GM12878 (cell line): Measurements from ENCODE around the gene LSMEM2. TPM values are rescaled to one million over a fixed set of nuclear protein-coding genes. Genes with fewer than 3 reads are reported as not detected.

Experiments used
- ATAC-seq: fragments of 200-7000 bp; cut with Tn5 transposase; 3 replicates; pipeline ENCODE4 v1.9.1; 2020; ENCODE audit warnings: mild to moderate bottlenecking, moderate library complexity
- BruUV-seq: library from RNA; stranded (reverse); fragments of 400-500 nt; replicated peaks from 2 replicates; lab custom pipeline; 2021; lab: Mats Ljungman, UMichigan
- CTCF ChIA-PET: fragments of 300-600 bp; sonication (Branson Sonifier 250); formaldehyde crosslinking; extraction: SDS; loops from one replicate; lab custom pipeline; 2021; ENCODE audit warnings: inconsistent platforms; lab: Yijun Ruan, JAX
- POLR2A ChIA-PET: fragments of 350-600 bp; formaldehyde crosslinking; extraction: SDS; loops from one replicate; lab custom pipeline; 2021; ENCODE audit warnings: inconsistent platforms; lab: Charles Lee
- RAD21 ChIA-PET: fragments of 300-600 bp; sonication (Branson Sonifier 250); formaldehyde crosslinking; loops from one replicate; lab custom pipeline; 2023; ENCODE audit warnings: antibody characterized with exemption; ENCODE audit not compliant: unreplicated experiment; lab: Charles Lee
- SMC1A ChIA-PET: fragments of 300-600 bp; sonication (Branson Sonifier 250); formaldehyde crosslinking; loops from one replicate; lab custom pipeline; 2023; ENCODE audit not compliant: unreplicated experiment, uncharacterized antibody; lab: Charles Lee
- DNase-seq: peaks from one replicate; pipeline ENCODE4 v3.0.0-alpha.2; 2011; ENCODE audit warnings: low read depth, low spot score
- FAIRE-seq: peaks from 3 replicates; lab custom pipeline; 2011; peaks lifted over from hg19 to GRCh38; lab: Jason Lieb, UNC
- H2AFZ ChIP-seq: 2 replicates; pipeline ENCODE4 v1.6.0; 2011; ENCODE audit warnings: low read depth, low read length, control low read depth; ENCODE audit not compliant: control insufficient read depth
- H3K27ac ChIP-seq: 2 replicates; pipeline ENCODE4 v1.5.1; 2011; ENCODE audit warnings: control low read depth; ENCODE audit not compliant: control insufficient read depth, insufficient read depth
- H3K27me3 ChIP-seq, 2 experiments: replicated peaks in 1 of 2; 2 replicates each; pipeline versions ENCODE4 v1.6.0 to v1.6.1; 2011; ENCODE audit warnings: low read length in 1 of 2; ENCODE audit not compliant: control insufficient read depth in 2 of 2, insufficient read depth in 2 of 2
- H3K36me3 ChIP-seq, 2 experiments: 2 replicates each; pipeline ENCODE4 v1.5.1; 2011; ENCODE audit warnings: low read length in 1 of 2; ENCODE audit not compliant: control insufficient read depth in 2 of 2, insufficient read depth in 2 of 2
- H3K4me1 ChIP-seq: 2 replicates; pipeline ENCODE4 v1.6.1; 2011; ENCODE audit warnings: mild to moderate bottlenecking, low read length, moderate library complexity, mixed read lengths; ENCODE audit not compliant: control insufficient read depth, insufficient read depth
- H3K4me2 ChIP-seq: 2 replicates; pipeline ENCODE4 v1.6.0; 2011; ENCODE audit warnings: control low read depth; ENCODE audit not compliant: control insufficient read depth, insufficient read depth
- H3K4me3 ChIP-seq: fragments of 200-600 bp; sonication (generic); 2 replicates; pipeline ENCODE4 v1.5.1; 2016
- H3K79me2 ChIP-seq: 2 replicates; pipeline ENCODE4 v1.6.0; 2011; ENCODE audit warnings: low read length; ENCODE audit not compliant: control insufficient read depth, insufficient read depth
- H3K9ac ChIP-seq: 2 replicates; pipeline ENCODE4 v1.8.0; 2011; ENCODE audit warnings: low read length, control low read depth, mixed read lengths; ENCODE audit not compliant: control insufficient read depth, insufficient read depth
- H3K9me3 ChIP-seq: replicated peaks from 3 replicates; pipeline ENCODE4 v1.5.1; 2011; ENCODE audit warnings: mild to moderate bottlenecking, low read length; ENCODE audit not compliant: control insufficient read depth, insufficient read depth
- H4K20me1 ChIP-seq: 2 replicates; pipeline ENCODE4 v1.6.0; 2011; ENCODE audit not compliant: control insufficient read depth, insufficient read depth
- BACH1 ChIP-seq: fragments of 450-650 bp; IDR thresholded peaks from 2 replicates; pipeline ENCODE4 v1.6.1; 2017; ENCODE audit warnings: mild to moderate bottlenecking, borderline replicate concordance
- EP300 ChIP-seq, 2 experiments: fragments of 150-350 bp in 1 of 2; IDR thresholded peaks; 2 replicates each; pipeline ENCODE4 v1.6.1; 2011 to 2012; ENCODE audit warnings: low read depth in 2 of 2, low read length in 2 of 2, borderline replicate concordance in 1 of 2, improper control_type of control experiment in 1 of 2, inconsistent platforms in 1 of 2; ENCODE audit not compliant: control insufficient read depth in 1 of 2
- IKZF1 ChIP-seq: fragments of 450-650 bp; conservative IDR thresholded peaks from 2 replicates; pipeline ENCODE4 v1.6.1; 2017; ENCODE audit warnings: antibody characterized with exemption, mild to moderate bottlenecking
- LARP7 ChIP-seq: fragments of 450-650 bp; IDR thresholded peaks from 2 replicates; pipeline ENCODE4 v1.6.1; 2017; ENCODE audit warnings: mild to moderate bottlenecking
- POU2F2 ChIP-seq: IDR thresholded peaks from 3 replicates; pipeline ENCODE4 v1.6.1; 2011; ENCODE audit warnings: low read depth, mild to moderate bottlenecking, low read length, borderline replicate concordance
- RELA ChIP-seq: fragments of 450-650 bp; IDR thresholded peaks from 2 replicates; pipeline ENCODE4 v1.8.0; 2014; ENCODE audit warnings: borderline replicate concordance; ENCODE audit not compliant: partially characterized antibody
- RFX5 ChIP-seq: IDR thresholded peaks from 2 replicates; pipeline ENCODE4 v1.6.1; 2011; ENCODE audit warnings: low read depth, low read length, improper control_type of control experiment
- RUNX3 ChIP-seq: IDR thresholded peaks from 2 replicates; pipeline ENCODE4 v1.6.1; 2012; ENCODE audit warnings: low read length, inconsistent platforms
- SIN3A ChIP-seq: IDR thresholded peaks from 2 replicates; pipeline ENCODE4 v1.6.1; 2012; ENCODE audit warnings: low read depth, low read length, improper control_type of control experiment
- SREBF1 ChIP-seq: IDR thresholded peaks from 2 replicates; pipeline ENCODE4 v1.6.1; 2012; ENCODE audit warnings: mild to moderate bottlenecking, low read length
- SREBF2 ChIP-seq: IDR thresholded peaks from 2 replicates; pipeline ENCODE4 v1.6.1; 2012; ENCODE audit warnings: mild to moderate bottlenecking, low read length
- SUPT20H ChIP-seq: IDR thresholded peaks from 2 replicates; pipeline ENCODE4 v1.6.1; 2011; ENCODE audit warnings: low read depth, mild to moderate bottlenecking, low read length, moderate library complexity, borderline replicate concordance; ENCODE audit not compliant: control insufficient read depth
- TAF1 ChIP-seq: IDR thresholded peaks from 2 replicates; pipeline ENCODE4 v1.6.1; 2011; ENCODE audit warnings: mild to moderate bottlenecking, low read depth, low read length, borderline replicate concordance
- TCF12 ChIP-seq: IDR thresholded peaks from 2 replicates; pipeline ENCODE4 v1.6.1; 2011; ENCODE audit warnings: low read depth, mild to moderate bottlenecking, low read length
- TCF7 ChIP-seq: IDR thresholded peaks from 2 replicates; pipeline ENCODE4 v1.6.1; 2014; ENCODE audit warnings: antibody characterized with exemption, borderline replicate concordance
- ZNF384 ChIP-seq: IDR thresholded peaks from 2 replicates; pipeline ENCODE4 v1.6.1; 2012; ENCODE audit warnings: low read depth, mild to moderate bottlenecking, low read length, improper control_type of control experiment, borderline replicate concordance
- ZZZ3 ChIP-seq: IDR thresholded peaks from 2 replicates; pipeline ENCODE4 v1.6.1; 2011; ENCODE audit warnings: low read depth; ENCODE audit not compliant: control insufficient read depth, insufficient read length
- WGBS: methylation state at CpG from one replicate; pipeline ENCODE4 v1.1.6; 2016; ENCODE audit warnings: low lambda C conversion rate; ENCODE audit not compliant: insufficient replicate concordance, insufficient coverage; ENCODE audit errors: missing lambda C conversion rate; 5-methylcytosine and 5-hydroxymethylcytosine counted together
- in situ Hi-C: fragments of 300-500 bp; cut with MboI; formaldehyde crosslinking; loops from 9 replicates; pipeline ENCODE4 v1.14.3; 2018; ENCODE audit warnings: mixed read lengths
- intact Hi-C: fragments of 100-400 bp; cut with micrococcal nuclease; formaldehyde crosslinking; loops from one replicate; pipeline ENCODE4 v1.14.2; 2022; ENCODE audit not compliant: unreplicated experiment
- polyA plus RNA-seq, 11 experiments: library from polyadenylated mRNA; depleted of rRNA in 4 of 11; unstranded in 6 of 11; stranded (reverse) in 5 of 11; fragments of >200 nt; fragmentation: Nextera tagmentation in 4 of 11; fragmentation: Illumina TruSeq in 1 of 11; extraction: Ambion mirVana in 4 of 11; extraction: Trizol in 1 of 11; gene quantifications; 1 replicate in 1 of 11; 2 replicates in 10 of 11; pipeline versions ENCODE4 v1.2.1 to v1.2.3, GENCODE V29; 2011 to 2016; ENCODE audit warnings: inconsistent platforms in 2 of 11, missing spikeins in 2 of 11, low read depth in 1 of 11
- total RNA-seq, 4 experiments: library from RNA; depleted of rRNA in 3 of 4; stranded (reverse); fragments of >200 nt in 3 of 4; fragmentation: Illumina TruSeq in 1 of 4; extraction: Trizol in 1 of 4; gene quantifications; 2 replicates each; pipeline versions ENCODE4 v1.2.1 to v1.2.3, GENCODE V29; 2013 to 2021
- TF ChIP-seq, protein P1 (sequence below): IDR thresholded peaks from 2 replicates; pipeline ENCODE4 v1.6.1; 2011; ENCODE audit warnings: mild to moderate bottlenecking, low read depth, low read length, moderate library complexity; ENCODE audit not compliant: insufficient replicate concordance
- TF ChIP-seq, protein P2 (sequence below): fragments of 450-650 bp; IDR thresholded peaks from 2 replicates; pipeline ENCODE4 v1.6.1; 2017; ENCODE audit warnings: mild to moderate bottlenecking, moderate library complexity
- TF ChIP-seq, protein P3 (sequence below): IDR thresholded peaks from 2 replicates; pipeline ENCODE4 v1.6.1; 2012; ENCODE audit warnings: low read depth, low read length, improper control_type of control experiment

LSMEM2 gene
- total and polyA plus RNA-seq, 10 of the 15 experiments (the other 5 are each of a cell fraction or from before 2014, with no cell fraction given) = 0.17 TPM; not detected in 9

DNA sequence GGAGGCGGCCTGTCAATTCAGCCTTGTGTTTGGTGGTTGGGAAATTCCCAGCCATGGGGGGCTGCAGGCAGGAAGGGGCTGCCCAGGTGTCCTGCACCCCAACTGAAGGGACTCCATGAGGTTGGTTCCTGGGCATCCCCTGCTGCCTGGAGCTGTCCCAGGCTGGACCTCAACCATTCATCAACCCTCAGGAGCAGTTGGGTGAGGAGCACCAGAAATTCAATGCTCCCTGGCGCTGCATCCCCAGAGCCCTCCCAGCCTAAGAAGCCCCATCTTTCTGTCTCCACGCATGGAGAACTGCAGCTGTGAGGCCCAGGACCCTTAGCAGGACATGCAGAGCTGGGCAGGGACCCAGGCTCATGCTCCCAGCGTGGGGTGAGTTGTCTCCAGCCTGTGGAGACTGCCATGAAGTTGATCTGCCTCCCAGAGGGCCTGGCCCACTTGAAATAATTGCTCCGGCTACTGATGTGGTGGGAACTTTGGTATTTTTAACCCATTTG lies 17.9 kb upstream of the LSMEM2 start:
- H3K9me3 ChIP-seq = peaks cover 13% of the 10 kb centered on the region; the same call in 1 of the 3 replicates
- H3K27me3 ChIP-seq = no peaks in the 10 kb centered on the region; a peak in 1 of 4 replicates
- H3K36me3 ChIP-seq = peaks cover 12 to 22% of the 10 kb centered on the region in 2 experiments; a peak in 3 of 4 replicates
- BruUV-seq = no TSS peak
- RAD21 ChIA-PET = interaction anchor here (0.8 to 2.2 kb wide), 3 partner anchors 9 to 35 kb away, joined by 3 to 18 read pairs (median 3); no protein-coding TSS in a partner anchor
- no peaks in the 10 kb centered on the region for H4K20me1 ChIP-seq
- ATAC-seq (no peak), FAIRE-seq (no peak), DNase-seq (no peak)
- POLR2A ChIA-PET = interaction anchor here (1.2 to 1.9 kb wide), 2 partner anchors 18 to 24 kb away, joined by 4 to 7 read pairs; partner anchors contain the start of genes GNAI2 and LSMEM2
- intact Hi-C loops (no loop called here), in situ Hi-C loops (no loop called here)
- WGBS = 69% methylated on average over 5 of the region's 5 CpGs
- H3K4me1 ChIP-seq = peaks cover 14% of the 10 kb centered on the region
- CTCF ChIA-PET = interaction anchor here (1.5 to 7.9 kb wide), 8 partner anchors 8 to 66 kb away, joined by 5 to 44 read pairs (median 7); partner anchors contain the start of genes GNAI2, HYAL3, NAA80 and SEMA3B
- H3K4me2 ChIP-seq = peak overlapping the region; percentile 52
- no peak overlapping the region for H2AFZ ChIP-seq
- H3K4me3 ChIP-seq = peak overlapping the region; percentile 72; the same call in 1 of the 2 replicates
- TF ChIP-seq TAF1 (no peak), TCF12 (no peak), RUNX3 (peak; percentile 55), LARP7 (no peak), SUPT20H (no peak), SREBF1 (no peak), SREBF2 (no peak), BACH1 (no peak), ZZZ3 (no peak), EP300 (IDR thresholded peaks at IDR 0.05; ENCODE audit: borderline replicate concordance in 1 of 2, control insufficient read depth in 1 of 2, low read depth in 2 of 2, low read length in 2 of 2) (no peak), RFX5 (no peak), RELA (peak; percentile 35), ZNF384 (no peak), SIN3A (no peak), TCF7 (no peak), IKZF1 (peak; percentile 24; the same call in 1 of the 2 replicates), POU2F2 (0 out of 3 replicates have a peak, but pooled peaks have one; percentile 16)
- TF ChIP-seq, protein P1, sequence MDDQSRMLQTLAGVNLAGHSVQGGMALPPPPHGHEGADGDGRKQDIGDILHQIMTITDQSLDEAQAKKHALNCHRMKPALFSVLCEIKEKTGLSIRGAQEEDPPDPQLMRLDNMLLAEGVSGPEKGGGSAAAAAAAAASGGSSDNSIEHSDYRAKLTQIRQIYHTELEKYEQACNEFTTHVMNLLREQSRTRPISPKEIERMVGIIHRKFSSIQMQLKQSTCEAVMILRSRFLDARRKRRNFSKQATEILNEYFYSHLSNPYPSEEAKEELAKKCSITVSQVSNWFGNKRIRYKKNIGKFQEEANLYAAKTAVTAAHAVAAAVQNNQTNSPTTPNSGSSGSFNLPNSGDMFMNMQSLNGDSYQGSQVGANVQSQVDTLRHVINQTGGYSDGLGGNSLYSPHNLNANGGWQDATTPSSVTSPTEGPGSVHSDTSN = no peak
- TF ChIP-seq, protein P2, sequence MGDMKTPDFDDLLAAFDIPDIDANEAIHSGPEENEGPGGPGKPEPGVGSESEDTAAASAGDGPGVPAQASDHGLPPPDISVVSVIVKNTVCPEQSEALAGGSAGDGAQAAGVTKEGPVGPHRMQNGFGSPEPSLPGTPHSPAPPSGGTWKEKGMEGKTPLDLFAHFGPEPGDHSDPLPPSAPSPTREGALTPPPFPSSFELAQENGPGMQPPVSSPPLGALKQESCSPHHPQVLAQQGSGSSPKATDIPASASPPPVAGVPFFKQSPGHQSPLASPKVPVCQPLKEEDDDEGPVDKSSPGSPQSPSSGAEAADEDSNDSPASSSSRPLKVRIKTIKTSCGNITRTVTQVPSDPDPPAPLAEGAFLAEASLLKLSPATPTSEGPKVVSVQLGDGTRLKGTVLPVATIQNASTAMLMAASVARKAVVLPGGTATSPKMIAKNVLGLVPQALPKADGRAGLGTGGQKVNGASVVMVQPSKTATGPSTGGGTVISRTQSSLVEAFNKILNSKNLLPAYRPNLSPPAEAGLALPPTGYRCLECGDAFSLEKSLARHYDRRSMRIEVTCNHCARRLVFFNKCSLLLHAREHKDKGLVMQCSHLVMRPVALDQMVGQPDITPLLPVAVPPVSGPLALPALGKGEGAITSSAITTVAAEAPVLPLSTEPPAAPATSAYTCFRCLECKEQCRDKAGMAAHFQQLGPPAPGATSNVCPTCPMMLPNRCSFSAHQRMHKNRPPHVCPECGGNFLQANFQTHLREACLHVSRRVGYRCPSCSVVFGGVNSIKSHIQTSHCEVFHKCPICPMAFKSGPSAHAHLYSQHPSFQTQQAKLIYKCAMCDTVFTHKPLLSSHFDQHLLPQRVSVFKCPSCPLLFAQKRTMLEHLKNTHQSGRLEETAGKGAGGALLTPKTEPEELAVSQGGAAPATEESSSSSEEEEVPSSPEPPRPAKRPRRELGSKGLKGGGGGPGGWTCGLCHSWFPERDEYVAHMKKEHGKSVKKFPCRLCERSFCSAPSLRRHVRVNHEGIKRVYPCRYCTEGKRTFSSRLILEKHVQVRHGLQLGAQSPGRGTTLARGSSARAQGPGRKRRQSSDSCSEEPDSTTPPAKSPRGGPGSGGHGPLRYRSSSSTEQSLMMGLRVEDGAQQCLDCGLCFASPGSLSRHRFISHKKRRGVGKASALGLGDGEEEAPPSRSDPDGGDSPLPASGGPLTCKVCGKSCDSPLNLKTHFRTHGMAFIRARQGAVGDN = no peak
- TF ChIP-seq, protein P3, sequence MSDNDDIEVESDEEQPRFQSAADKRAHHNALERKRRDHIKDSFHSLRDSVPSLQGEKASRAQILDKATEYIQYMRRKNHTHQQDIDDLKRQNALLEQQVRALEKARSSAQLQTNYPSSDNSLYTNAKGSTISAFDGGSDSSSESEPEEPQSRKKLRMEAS = no peak
- H3K27ac ChIP-seq = no peak overlapping the region
- H3K9ac ChIP-seq = no peak overlapping the region
- SMC1A ChIA-PET = interaction anchor here (0.5 to 1.2 kb wide), 2 partner anchors 14 to 343 kb away, joined by 3 to 4 read pairs; no protein-coding TSS in a partner anchor
- H3K79me2 ChIP-seq = no peaks in the 10 kb centered on the region
